Measurements from ENCODE around the gene EEFSEC. TPM values are rescaled to one million over a fixed set of nuclear protein-coding genes. Genes with fewer than 3 reads are reported as not detected.

Gene EEFSEC
- total RNA-seq, 1 experiment from 2014 or later, result 15.4 TPM

DNA sequence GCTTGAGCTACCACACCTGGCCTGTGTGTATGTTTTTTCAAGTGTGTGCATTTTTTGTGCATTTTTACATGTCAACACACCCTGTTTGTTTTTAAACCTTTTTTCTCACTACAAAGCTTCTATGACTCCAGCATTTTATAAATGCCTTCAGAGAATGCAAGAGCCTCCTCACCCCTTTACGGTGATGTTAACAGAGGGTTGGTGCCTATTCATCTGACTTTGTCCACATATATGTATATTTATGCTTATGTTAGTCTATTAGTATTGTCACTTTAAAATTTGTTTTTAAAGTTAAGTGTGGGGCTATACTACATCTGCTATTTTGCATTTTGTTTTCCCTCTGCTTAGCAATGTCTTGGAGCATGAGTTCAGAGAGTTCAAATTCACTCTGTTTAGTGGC lies 45.8 kb downstream of the EEFSEC start:
- ATAC-seq (no peak), DNase-seq (ENCODE audit: low read depth, low spot score) (no peak)
- ChIA-PET POLR2A (no interaction called here), CTCF (no interaction called here)
- TF ChIP-seq, protein P1, sequence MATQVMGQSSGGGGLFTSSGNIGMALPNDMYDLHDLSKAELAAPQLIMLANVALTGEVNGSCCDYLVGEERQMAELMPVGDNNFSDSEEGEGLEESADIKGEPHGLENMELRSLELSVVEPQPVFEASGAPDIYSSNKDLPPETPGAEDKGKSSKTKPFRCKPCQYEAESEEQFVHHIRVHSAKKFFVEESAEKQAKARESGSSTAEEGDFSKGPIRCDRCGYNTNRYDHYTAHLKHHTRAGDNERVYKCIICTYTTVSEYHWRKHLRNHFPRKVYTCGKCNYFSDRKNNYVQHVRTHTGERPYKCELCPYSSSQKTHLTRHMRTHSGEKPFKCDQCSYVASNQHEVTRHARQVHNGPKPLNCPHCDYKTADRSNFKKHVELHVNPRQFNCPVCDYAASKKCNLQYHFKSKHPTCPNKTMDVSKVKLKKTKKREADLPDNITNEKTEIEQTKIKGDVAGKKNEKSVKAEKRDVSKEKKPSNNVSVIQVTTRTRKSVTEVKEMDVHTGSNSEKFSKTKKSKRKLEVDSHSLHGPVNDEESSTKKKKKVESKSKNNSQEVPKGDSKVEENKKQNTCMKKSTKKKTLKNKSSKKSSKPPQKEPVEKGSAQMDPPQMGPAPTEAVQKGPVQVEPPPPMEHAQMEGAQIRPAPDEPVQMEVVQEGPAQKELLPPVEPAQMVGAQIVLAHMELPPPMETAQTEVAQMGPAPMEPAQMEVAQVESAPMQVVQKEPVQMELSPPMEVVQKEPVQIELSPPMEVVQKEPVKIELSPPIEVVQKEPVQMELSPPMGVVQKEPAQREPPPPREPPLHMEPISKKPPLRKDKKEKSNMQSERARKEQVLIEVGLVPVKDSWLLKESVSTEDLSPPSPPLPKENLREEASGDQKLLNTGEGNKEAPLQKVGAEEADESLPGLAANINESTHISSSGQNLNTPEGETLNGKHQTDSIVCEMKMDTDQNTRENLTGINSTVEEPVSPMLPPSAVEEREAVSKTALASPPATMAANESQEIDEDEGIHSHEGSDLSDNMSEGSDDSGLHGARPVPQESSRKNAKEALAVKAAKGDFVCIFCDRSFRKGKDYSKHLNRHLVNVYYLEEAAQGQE (IDR thresholded peaks at IDR 0.05; ENCODE audit: insufficient read depth in 1 of 2, low read depth in 2 of 2, low read length in 1 of 2), result no peak
- TF ChIP-seq POLR2AphosphoS5 (IDR thresholded peaks at IDR 0.05; ENCODE audit: low read depth, low read length) (no peak), TCF7L2 (IDR thresholded peaks at IDR 0.05; ENCODE audit: low read depth, low read length) (no peak), CTCF (IDR thresholded peaks at IDR 0.05) (no peak), SIN3A (IDR thresholded peaks at IDR 0.05; ENCODE audit: borderline replicate concordance, insufficient read depth, low read depth, low read length) (no peak)
- Histone ChIP-seq H3K27ac (ENCODE audit: low read length) (no peak overlapping the region), H3K36me3 (ENCODE audit: control insufficient read depth, insufficient read depth, low read length) (no peaks in the 10 kb centered on the region), H3K4me1 (ENCODE audit: control insufficient read depth, insufficient read depth, low read length) (no peaks in the 10 kb centered on the region), H3K4me3 (ENCODE audit: low read depth in 2 of 2, low read length in 2 of 2) (no peak overlapping the region), H3K27me3 (ENCODE audit: control insufficient read depth, insufficient read depth, low read length) (no peaks in the 10 kb centered on the region), H3K9me3 (ENCODE audit: control insufficient read depth, insufficient read depth, low read depth, low read length) (0 out of 2 replicates have a peak, but pooled peaks cover 3% of the 10 kb centered on the region)
- in situ Hi-C loops (cut with HindIII; ENCODE audit: low pct_unique_long_range_greater_than_20kb, low sequenced_read_pairs), result no loop called here
- intact Hi-C loops (cut with micrococcal nuclease; ENCODE audit: unreplicated experiment), result no loop called here
- no TSS peak for BruUV-seq (replicated peaks)

DNA sequence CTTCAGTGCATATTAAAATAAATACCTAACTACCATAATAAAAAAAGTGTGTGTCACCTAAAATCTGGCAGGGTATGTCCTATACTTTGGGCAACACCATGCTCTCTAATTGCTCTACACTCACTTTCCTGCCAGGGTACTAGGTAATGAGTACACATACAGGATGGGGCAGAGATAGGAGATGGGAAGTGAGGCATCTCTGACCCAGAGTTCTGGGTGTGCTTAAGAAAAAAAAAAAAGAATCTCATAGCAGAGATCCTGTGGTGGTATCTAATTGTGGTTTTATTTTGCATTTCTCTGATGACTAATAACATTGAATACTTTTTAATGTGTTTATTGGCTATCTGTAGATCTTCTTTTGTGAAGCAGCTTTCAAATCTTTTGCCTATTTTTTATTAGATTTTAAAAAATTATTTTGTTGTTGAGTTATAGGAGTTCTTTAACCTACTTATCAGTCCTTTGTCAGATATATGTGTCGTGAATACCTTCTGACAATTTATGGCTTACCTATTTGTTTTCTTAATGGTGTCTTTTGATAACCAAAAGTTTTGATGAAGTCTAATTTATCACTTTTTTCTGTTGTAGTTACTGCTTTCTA lies 48.0 kb downstream of the EEFSEC start:
- no peak for ATAC-seq

More for the DNA sequence above, 48.0 kb downstream of the EEFSEC start:
- ChIA-PET CTCF (no interaction called here), POLR2A (no interaction called here)
- BruUV-seq (replicated peaks), result no TSS peak
- in situ Hi-C loops (cut with HindIII; ENCODE audit: low pct_unique_long_range_greater_than_20kb, low sequenced_read_pairs) (no loop called here), intact Hi-C loops (cut with micrococcal nuclease; ENCODE audit: unreplicated experiment) (no loop called here)
- Histone ChIP-seq H3K36me3 (ENCODE audit: control insufficient read depth, insufficient read depth, low read length) (no peaks in the 10 kb centered on the region), H3K27ac (ENCODE audit: low read length) (no peak overlapping the region), H3K9me3 (ENCODE audit: control insufficient read depth, insufficient read depth, low read depth, low read length) (0 out of 2 replicates have a peak, but pooled peaks cover 3% of the 10 kb centered on the region), H3K4me3 (ENCODE audit: low read depth in 2 of 2, low read length in 2 of 2) (no peak overlapping the region), H3K27me3 (ENCODE audit: control insufficient read depth, insufficient read depth, low read length) (no peaks in the 10 kb centered on the region), H3K4me1 (ENCODE audit: control insufficient read depth, insufficient read depth, low read length) (no peaks in the 10 kb centered on the region)
- TF ChIP-seq SIN3A (IDR thresholded peaks at IDR 0.05; ENCODE audit: borderline replicate concordance, insufficient read depth, low read depth, low read length), result no peak
- no peak for TF ChIP-seq TCF7L2 (IDR thresholded peaks at IDR 0.05; ENCODE audit: low read depth, low read length)
- TF ChIP-seq POLR2AphosphoS5 (IDR thresholded peaks at IDR 0.05; ENCODE audit: low read depth, low read length), result no peak
- TF ChIP-seq, protein P1 (IDR thresholded peaks at IDR 0.05; ENCODE audit: insufficient read depth in 1 of 2, low read depth in 2 of 2, low read length in 1 of 2), result no peak
- no peak for TF ChIP-seq CTCF (IDR thresholded peaks at IDR 0.05)
- DNase-seq (ENCODE audit: low read depth, low spot score), result no peak

All from Panc1 (cell line).